GM12892 (cell line): Measurements from ENCODE around the gene EMC8.

Experiments
- POLR2AphosphoS5 ChIP-seq: IDR thresholded peaks from 2 replicates; pipeline ENCODE4 v1.6.1; 2011; ENCODE audit warnings: low read depth, low read length, control low read depth
- TAF1 ChIP-seq: IDR thresholded peaks from 2 replicates; pipeline ENCODE4 v1.6.1; 2011; ENCODE audit warnings: low read depth, mild to moderate bottlenecking, control low read depth, low read length, borderline replicate concordance

- TF ChIP-seq POLR2AphosphoS5 = no peak
- TF ChIP-seq TAF1 = no peak
These were observed 62.4 kb downstream of the EMC8 start for GRCh38 chr16:85736921-85737320.
